Measurements from ENCODE around the gene GIPR.

The GIPR gene

GRCh38 chr19:45643927-45644771 lies 23.9 kb upstream of the GIPR start (continued):
- TF ChIP-seq ZNF449 (tag by site-specific recombination; IDR thresholded peaks at IDR 0.05), result no peak
- TF ChIP-seq, protein P1, sequence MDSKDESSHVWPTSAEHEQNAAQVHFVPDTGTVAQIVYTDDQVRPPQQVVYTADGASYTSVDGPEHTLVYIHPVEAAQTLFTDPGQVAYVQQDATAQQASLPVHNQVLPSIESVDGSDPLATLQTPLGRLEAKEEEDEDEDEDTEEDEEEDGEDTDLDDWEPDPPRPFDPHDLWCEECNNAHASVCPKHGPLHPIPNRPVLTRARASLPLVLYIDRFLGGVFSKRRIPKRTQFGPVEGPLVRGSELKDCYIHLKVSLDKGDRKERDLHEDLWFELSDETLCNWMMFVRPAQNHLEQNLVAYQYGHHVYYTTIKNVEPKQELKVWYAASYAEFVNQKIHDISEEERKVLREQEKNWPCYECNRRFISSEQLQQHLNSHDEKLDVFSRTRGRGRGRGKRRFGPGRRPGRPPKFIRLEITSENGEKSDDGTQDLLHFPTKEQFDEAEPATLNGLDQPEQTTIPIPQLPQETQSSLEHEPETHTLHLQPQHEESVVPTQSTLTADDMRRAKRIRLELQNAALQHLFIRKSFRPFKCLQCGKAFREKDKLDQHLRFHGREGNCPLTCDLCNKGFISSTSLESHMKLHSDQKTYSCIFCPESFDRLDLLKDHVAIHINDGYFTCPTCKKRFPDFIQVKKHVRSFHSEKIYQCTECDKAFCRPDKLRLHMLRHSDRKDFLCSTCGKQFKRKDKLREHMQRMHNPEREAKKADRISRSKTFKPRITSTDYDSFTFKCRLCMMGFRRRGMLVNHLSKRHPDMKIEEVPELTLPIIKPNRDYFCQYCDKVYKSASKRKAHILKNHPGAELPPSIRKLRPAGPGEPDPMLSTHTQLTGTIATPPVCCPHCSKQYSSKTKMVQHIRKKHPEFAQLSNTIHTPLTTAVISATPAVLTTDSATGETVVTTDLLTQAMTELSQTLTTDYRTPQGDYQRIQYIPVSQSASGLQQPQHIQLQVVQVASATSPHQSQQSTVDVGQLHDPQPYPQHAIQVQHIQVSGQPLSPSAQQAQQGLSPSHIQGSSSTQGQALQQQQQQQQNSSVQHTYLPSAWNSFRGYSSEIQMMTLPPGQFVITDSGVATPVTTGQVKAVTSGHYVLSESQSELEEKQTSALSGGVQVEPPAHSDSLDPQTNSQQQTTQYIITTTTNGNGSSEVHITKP (tag by site-specific recombination; IDR thresholded peaks at IDR 0.05), result peak; percentile 32; the same call in 1 of the 2 replicates
- peak; percentile 33; the same call in 1 of the 2 replicates for TF ChIP-seq BCL11B (tag by site-specific recombination; IDR thresholded peaks at IDR 0.05; ENCODE audit: low read depth)

- Histone ChIP-seq H3K36me3 (ENCODE audit: control insufficient read depth in 2 of 2, insufficient read depth in 1 of 2, low read length in 2 of 2) (no peaks in the 10 kb centered on the region; a peak in 1 of 3 replicates), H3K4me3 (ENCODE audit: low read depth, low read length) (no peak overlapping the region), H3K27ac (ENCODE audit: extremely low read depth, low read depth, low read length) (no peak overlapping the region), H3K9me3 (ENCODE audit: control insufficient read depth, insufficient read depth, low read depth, low read length) (no peaks in the 10 kb centered on the region), H3K4me1 (ENCODE audit: control insufficient read depth, insufficient read depth, low read length) (peaks cover 8% of the 10 kb centered on the region)
- no peak for TF ChIP-seq BCL11B (tag by site-specific recombination; IDR thresholded peaks at IDR 0.05; ENCODE audit: low read depth)
- TF ChIP-seq ZNF707 (tag by site-specific recombination; IDR thresholded peaks at IDR 0.05), result no peak
- no peak for TF ChIP-seq ZSCAN30 (tag by site-specific recombination; IDR thresholded peaks at IDR 0.05)
- TF ChIP-seq ZNF747 (tag by site-specific recombination; IDR thresholded peaks at IDR 0.05), result no peak
- no peak for TF ChIP-seq ZNF792 (tag by site-specific recombination; IDR thresholded peaks at IDR 0.05)
- no peak for TF ChIP-seq ZNF10 (tag by site-specific recombination; IDR thresholded peaks at IDR 0.05)
- TF ChIP-seq ZNF768 (tag by site-specific recombination; IDR thresholded peaks at IDR 0.05), result no peak
- TF ChIP-seq KLF9 (tag by site-specific recombination; IDR thresholded peaks at IDR 0.05; ENCODE audit: low read depth), result no peak
- no peak for TF ChIP-seq ZNF560 (tag by site-specific recombination; IDR thresholded peaks at IDR 0.05; ENCODE audit: borderline replicate concordance)
- TF ChIP-seq ZNF18 (tag by site-specific recombination; IDR thresholded peaks at IDR 0.05), result no peak
- TF ChIP-seq SP2 (tag by site-specific recombination; IDR thresholded peaks at IDR 0.05), result no peak
- TF ChIP-seq, protein P2, sequence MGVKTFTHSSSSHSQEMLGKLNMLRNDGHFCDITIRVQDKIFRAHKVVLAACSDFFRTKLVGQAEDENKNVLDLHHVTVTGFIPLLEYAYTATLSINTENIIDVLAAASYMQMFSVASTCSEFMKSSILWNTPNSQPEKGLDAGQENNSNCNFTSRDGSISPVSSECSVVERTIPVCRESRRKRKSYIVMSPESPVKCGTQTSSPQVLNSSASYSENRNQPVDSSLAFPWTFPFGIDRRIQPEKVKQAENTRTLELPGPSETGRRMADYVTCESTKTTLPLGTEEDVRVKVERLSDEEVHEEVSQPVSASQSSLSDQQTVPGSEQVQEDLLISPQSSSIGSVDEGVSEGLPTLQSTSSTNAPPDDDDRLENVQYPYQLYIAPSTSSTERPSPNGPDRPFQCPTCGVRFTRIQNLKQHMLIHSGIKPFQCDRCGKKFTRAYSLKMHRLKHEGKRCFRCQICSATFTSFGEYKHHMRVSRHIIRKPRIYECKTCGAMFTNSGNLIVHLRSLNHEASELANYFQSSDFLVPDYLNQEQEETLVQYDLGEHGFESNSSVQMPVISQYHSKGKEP (tag by site-specific recombination; IDR thresholded peaks at IDR 0.05), result no peak
- no peak for TF ChIP-seq ZNF391 (tag by site-specific recombination; IDR thresholded peaks at IDR 0.05; ENCODE audit: borderline replicate concordance, low read depth)
- no peak for TF ChIP-seq ZNF140 (tag by site-specific recombination; IDR thresholded peaks at IDR 0.05)
- TF ChIP-seq ZXDB (tag by site-specific recombination; IDR thresholded peaks at IDR 0.05), result no peak
- no peak for TF ChIP-seq ZNF544 (tag by site-specific recombination; IDR thresholded peaks at IDR 0.05)
- TF ChIP-seq ZNF549 (tag by site-specific recombination; IDR thresholded peaks at IDR 0.05), result no peak
- ChIA-PET CTCF (interaction anchor here (0.8 to 1.9 kb wide), 5 partner anchors 21 to 206 kb away, joined by 3 to 7 read pairs (median 3); no protein-coding TSS in a partner anchor), POLR2A (interaction anchor here (0.8 to 1.3 kb wide), 4 partner anchors 11 to 124 kb away, joined by 3 to 4 read pairs (median 3); partner anchors contain the start of gene SIX5)
These were observed 22.9 kb upstream of the GIPR start for GRCh38 chr19:45645068-45645630.
